A549 (cell line): ENCODE measurements around the gene EEF1A1. TPM values are rescaled to one million over a fixed set of nuclear protein-coding genes. Genes with fewer than 3 reads are reported as not detected.

Experiments used
- ATAC-seq, 2 experiments: fragments of 200-7000 bp in 1 of 2; fragments of >200 bp in 1 of 2; cut with Nextera tagmentation in 1 of 2; cut with Tn5 transposase in 1 of 2; 3 replicates each; pipeline versions ENCODE4 v1.8.0 to v1.9.1; 2018 to 2020; ENCODE audit warnings: mild to moderate bottlenecking in 1 of 2, moderate library complexity in 1 of 2
- CTCF ChIA-PET: fragments of 300-600 bp; sonication (Branson Sonifier 250); formaldehyde crosslinking; extraction: SDS; loops from one replicate; lab custom pipeline; 2021; ENCODE audit warnings: antibody characterized with exemption, inconsistent platforms; lab: Yijun Ruan, JAX
- POLR2A ChIA-PET: fragments of 350-600 bp; formaldehyde crosslinking; extraction: SDS; loops from one replicate; lab custom pipeline; 2021; ENCODE audit warnings: antibody characterized with exemption, inconsistent platforms; lab: Yijun Ruan, JAX
- DNase-seq, 2 experiments: peaks; one replicate each; pipeline versions ENCODE4 v3.0.0 to v3.0.0-alpha.2; 2011 to 2016; ENCODE audit warnings: low read depth in 1 of 2, low spot score in 1 of 2
- FAIRE-seq: peaks from 2 replicates; lab custom pipeline; 2011; peaks lifted over from hg19 to GRCh38; lab: Jason Lieb, UNC
- H3K27ac ChIP-seq, 2 experiments: fragments of >200 bp; sonication (Bioruptor Twin); formaldehyde crosslinking; 3 replicates each; pipeline ENCODE4 v1.5.1; 2016 to 2017
- H3K4me1 ChIP-seq: fragments of >200 bp; sonication (Bioruptor Twin); formaldehyde crosslinking; 3 replicates; pipeline ENCODE4 v1.6.1; 2016
- H3K4me2 ChIP-seq: fragments of >200 bp; sonication (Bioruptor Twin); formaldehyde crosslinking; 3 replicates; pipeline ENCODE4 v1.6.1; 2016
- H3K4me3 ChIP-seq: fragments of >200 bp; sonication (Bioruptor Twin); formaldehyde crosslinking; 3 replicates; pipeline ENCODE4 v1.5.1; 2016
- H3K9me3 ChIP-seq: fragments of >200 bp; sonication (Bioruptor Twin); formaldehyde crosslinking; 3 replicates; pipeline ENCODE4 v1.6.1; 2016
- EHF ChIP-seq: fragments of 250-450 bp; sonication (Bioruptor Pico); IDR thresholded peaks from 2 replicates; pipeline ENCODE4 v1.5.0; 2020; ENCODE audit warnings: mild to moderate bottlenecking
- FOSB ChIP-seq: fragments of 250-450 bp; sonication (Bioruptor Pico); IDR thresholded peaks from 2 replicates; pipeline ENCODE4 v1.5.0; 2020; ENCODE audit warnings: mild to moderate bottlenecking, moderate library complexity
- GATA3 ChIP-seq: IDR thresholded peaks from 2 replicates; pipeline ENCODE4 v1.6.1; 2012; ENCODE audit warnings: borderline replicate concordance
- HES2 ChIP-seq: fragments of >200 bp; sonication (Bioruptor Twin); formaldehyde crosslinking; IDR thresholded peaks from 2 replicates; pipeline ENCODE4 v1.6.1; 2016
- HMGXB4 ChIP-seq: fragments of 250-450 bp; sonication (Bioruptor Pico); IDR thresholded peaks from 2 replicates; pipeline ENCODE4 v1.5.0; 2021; ENCODE audit warnings: mild to moderate bottlenecking, moderate library complexity, borderline replicate concordance
- HOXB5 ChIP-seq: fragments of 250-450 bp; sonication (Bioruptor Pico); IDR thresholded peaks from 2 replicates; pipeline ENCODE4 v1.5.0; 2020; ENCODE audit warnings: mild to moderate bottlenecking, moderate library complexity
- KDM1A ChIP-seq: fragments of 200-600 bp; sonication (generic); IDR thresholded peaks from 2 replicates; pipeline ENCODE4 v1.6.1; 2016; ENCODE audit warnings: low read depth, mild to moderate bottlenecking
- KDM5A ChIP-seq: fragments of 200-600 bp; sonication (generic); IDR thresholded peaks from 2 replicates; pipeline ENCODE4 v1.6.1; 2016; ENCODE audit warnings: antibody characterized with exemption, mild to moderate bottlenecking
- MAFK ChIP-seq: fragments of 450-650 bp; IDR thresholded peaks from 2 replicates; pipeline ENCODE4 v1.6.1; 2014; ENCODE audit not compliant: partially characterized antibody
- NR3C1 ChIP-seq: fragments of >200 bp; sonication (Bioruptor Twin); formaldehyde crosslinking; IDR thresholded peaks from 3 replicates; pipeline ENCODE4 v1.6.1; 2017
- POLR2AphosphoS2 ChIP-seq: conservative IDR thresholded peaks from 2 replicates; pipeline ENCODE4 v1.6.1; 2012; ENCODE audit warnings: low read length, improper control_type of control experiment, inconsistent platforms
- RARB ChIP-seq: fragments of 250-450 bp; sonication (Bioruptor Pico); IDR thresholded peaks from 2 replicates; pipeline ENCODE4 v1.8.0; 2021; ENCODE audit warnings: mild to moderate bottlenecking, moderate library complexity
- TFCP2L1 ChIP-seq: fragments of 250-450 bp; sonication (Bioruptor Pico); IDR thresholded peaks from 2 replicates; pipeline ENCODE4 v1.5.0; 2021; ENCODE audit warnings: mild to moderate bottlenecking
- TP53 ChIP-seq: fragments of 250-450 bp; sonication (Bioruptor Pico); IDR thresholded peaks from 2 replicates; pipeline ENCODE4 v1.5.0; 2021; ENCODE audit warnings: mild to moderate bottlenecking, moderate library complexity
- USF2 ChIP-seq: fragments of 450-650 bp; IDR thresholded peaks from 2 replicates; pipeline ENCODE4 v1.6.1; 2014; ENCODE audit warnings: antibody characterized with exemption
- ZC3H11A ChIP-seq: fragments of 450-650 bp; IDR thresholded peaks from 2 replicates; pipeline ENCODE4 v1.6.1; 2014; ENCODE audit warnings: antibody characterized with exemption, mild to moderate bottlenecking
- ZFP36 ChIP-seq: fragments of 450-650 bp; IDR thresholded peaks from 2 replicates; pipeline ENCODE4 v1.6.1; 2014; ENCODE audit warnings: borderline replicate concordance; ENCODE audit not compliant: partially characterized antibody
- WGBS: methylation state at CpG from one replicate; pipeline ENCODE4 v1.1.6; 2017; ENCODE audit errors: missing lambda C conversion rate; 5-methylcytosine and 5-hydroxymethylcytosine counted together
- polyA plus RNA-seq, 4 experiments: library from polyadenylated mRNA; depleted of rRNA in 3 of 4; stranded (reverse); fragments of >200 nt; fragmentation: RNase III in 1 of 4; extraction: RNeasy Plus Mini Kit Qiagen cat#74134 plus additional on column Dnase treatment in 1 of 4; gene quantifications; 2 replicates in 3 of 4; 3 replicates in 1 of 4; pipeline ENCODE4 v1.2.3, GENCODE V29; 2011 to 2017

The EEF1A1 gene
- polyA plus RNA-seq, 2 of the 4 experiments (the other 2 are of a cell fraction): 5,660 to 9,755 TPM

- ChIA-PET CTCF (interaction anchor here (0.9 to 4.6 kb wide), 4 partner anchors 18 to 219 kb away, joined by 3 to 34 read pairs (median 4); no protein-coding TSS in a partner anchor), POLR2A (interaction anchor here (1.2 to 4.1 kb wide), 9 partner anchors 13 to 140 kb away, joined by 3 to 34 read pairs (median 5); partner anchors contain the start of genes MTO1 and SLC17A5)
- H3K27ac ChIP-seq: no peak overlapping the region
- FAIRE-seq (no peak), ATAC-seq (peak in 1 of 2 experiments; percentile 12; a peak in 2 of 6 replicates), DNase-seq (peak in 1 of 2 experiments; percentile 20)
- H3K4me1 ChIP-seq: peaks cover 27% of the 10 kb centered on the region
- H3K9me3 ChIP-seq: no peaks in the 10 kb centered on the region
- H3K4me3 ChIP-seq: no peak overlapping the region
- TF ChIP-seq HOXB5 (CRISPR knock-in tag) (0 out of 2 replicates have a peak, but pooled peaks have one; percentile 13), GATA3 (no peak), POLR2AphosphoS2 (0 out of 2 replicates have a peak, but pooled peaks have one; percentile 69)
- no peak overlapping the region for H3K4me2 ChIP-seq
- 64% methylated on average over 3 of the region's 3 CpGs for WGBS
Measured at GRCh38 chr6:73513496-73513854, 7.4 kb downstream of the EEF1A1 start.

- DNase-seq: no peak
Measured at GRCh38 chr6:73511796-73512195, 9.0 kb downstream of the EEF1A1 start.

GRCh38 chr6:73509851-73510250 is 11.0 kb downstream of the EEF1A1 start:
- WGBS: 91% methylated on average over 1 of the region's 1 CpG
- Histone ChIP-seq H3K27ac (no peak overlapping the region), H3K4me2 (no peak overlapping the region), H3K4me3 (no peak overlapping the region), H3K4me1 (peaks cover 2% of the 10 kb centered on the region), H3K9me3 (no peaks in the 10 kb centered on the region)
- TF ChIP-seq KDM1A (no peak), POLR2AphosphoS2 (peak; percentile 93)
- ChIA-PET CTCF (interaction anchor here (2.0 kb wide), 1 partner anchor 13 kb away, joined by 4 read pairs; no protein-coding TSS in a partner anchor), POLR2A (no interaction called here)
- FAIRE-seq: no peak
- no peak for ATAC-seq
- no peak for DNase-seq

More at GRCh38 chr6:73511796-73512195, 9.0 kb downstream of the EEF1A1 start:
- Histone ChIP-seq H3K27ac (no peak overlapping the region), H3K4me3 (no peak overlapping the region)
- TF ChIP-seq USF2: no peak
- TF ChIP-seq FOSB (CRISPR knock-in tag): 0 out of 2 replicates have a peak, but pooled peaks have one; percentile 38
- peak; percentile 71; the same call in 1 of the 2 replicates for TF ChIP-seq RARB
- TF ChIP-seq POLR2AphosphoS2: peak; percentile 93
- peak; percentile 85 for TF ChIP-seq TFCP2L1 (CRISPR knock-in tag)
- TF ChIP-seq EHF (CRISPR knock-in tag): no peak
- TF ChIP-seq, all 56 proteins: peak for 4
- POLR2A ChIA-PET: interaction anchor here (1.5 to 4.1 kb wide), 2 partner anchors 9 to 69 kb away, joined by 5 to 34 read pairs; partner anchors contain the start of gene EEF1A1
- Histone ChIP-seq H3K9me3 (no peaks in the 10 kb centered on the region), H3K4me2 (no peak overlapping the region), H3K4me1 (peaks cover 22% of the 10 kb centered on the region)
- ATAC-seq: peak; percentile 10 to 22; a peak in 5 of 6 replicates
- 91% methylated on average over 7 of the region's 7 CpGs for WGBS
- CTCF ChIA-PET: interaction anchor here (0.6 to 4.6 kb wide), 2 partner anchors 61 to 99 kb away, joined by 3 to 34 read pairs; no protein-coding TSS in a partner anchor
- no peak for FAIRE-seq

GRCh38 chr6:73508776-73509175 is 12.1 kb downstream of the EEF1A1 start:
- CTCF ChIA-PET: interaction anchor here (2.0 kb wide), 1 partner anchor 12 kb away, joined by 4 read pairs; no protein-coding TSS in a partner anchor
- 19% methylated on average over 1 of the region's 1 CpG for WGBS
- ATAC-seq: peak; percentile 1 to 14; a peak in 2 of 6 replicates
- TF ChIP-seq TP53 (CRISPR knock-in tag) (no peak), HES2 (no peak), NR3C1 (no peak), MAFK (no peak), HMGXB4 (CRISPR knock-in tag) (no peak), FOSB (CRISPR knock-in tag) (0 out of 2 replicates have a peak, but pooled peaks have one; percentile 18), KDM5A (no peak), ZC3H11A (no peak), ZFP36 (no peak), POLR2AphosphoS2 (0 out of 2 replicates have a peak, but pooled peaks have one; percentile 50)
- TF ChIP-seq, all 56 proteins: peak for 2
- Histone ChIP-seq H3K4me1 (no peaks in the 10 kb centered on the region), H3K9me3 (no peaks in the 10 kb centered on the region), H3K27ac (no peak overlapping the region), H3K4me3 (no peak overlapping the region), H3K4me2 (no peak overlapping the region)
- FAIRE-seq (no peak), DNase-seq (no peak)
- POLR2A ChIA-PET: no interaction called here
